Neural crest cell (in vitro differentiated cells): ENCODE data around the gene THEM4. TPM values are rescaled to one million over a fixed set of nuclear protein-coding genes. Genes with fewer than 3 reads are reported as not detected.

ENCODE experiments used
- DNase-seq: peaks from one replicate; pipeline ENCODE4 v3.0.0; 2021; ENCODE audit warnings: low read depth, mixed read lengths, low spot score
- H3K27ac Mint-ChIP-seq: one replicate; pipeline ENCODE4 v1.8.0; 2021; ENCODE audit warnings: mild to moderate bottlenecking, mixed read lengths; ENCODE audit not compliant: unreplicated experiment
- H3K27me3 Mint-ChIP-seq: 2 replicates; pipeline ENCODE4 v1.8.0; 2021; ENCODE audit warnings: low read depth, mild to moderate bottlenecking, mixed read lengths
- H3K36me3 Mint-ChIP-seq: 2 replicates; pipeline ENCODE4 v1.8.0; 2021; ENCODE audit warnings: low read depth, mild to moderate bottlenecking, mixed read lengths
- H3K4me1 Mint-ChIP-seq: 2 replicates; pipeline ENCODE4 v1.8.0; 2021; ENCODE audit warnings: mixed read lengths
- H3K4me3 Mint-ChIP-seq: one replicate; pipeline ENCODE4 v1.8.0; 2021; ENCODE audit warnings: mild to moderate bottlenecking, mixed read lengths
- H3K9me3 Mint-ChIP-seq: 2 replicates; pipeline ENCODE4 v1.8.0; 2021; ENCODE audit warnings: mixed read lengths
- total RNA-seq: library from RNA; stranded (reverse); gene quantifications from 2 replicates; pipeline ENCODE4 v1.2.1, GENCODE V29; 2021
- TF ChIP-seq, protein P1 (sequence below): fragments of 200-600 bp; sonication (generic); conservative IDR thresholded peaks from 2 replicates; pipeline ENCODE4 v1.5.0; 2021; ENCODE audit warnings: antibody characterized with exemption, mild to moderate bottlenecking

The THEM4 gene
- total RNA-seq, 1 donor from 2014 or later, result 21.6 TPM

DNA sequence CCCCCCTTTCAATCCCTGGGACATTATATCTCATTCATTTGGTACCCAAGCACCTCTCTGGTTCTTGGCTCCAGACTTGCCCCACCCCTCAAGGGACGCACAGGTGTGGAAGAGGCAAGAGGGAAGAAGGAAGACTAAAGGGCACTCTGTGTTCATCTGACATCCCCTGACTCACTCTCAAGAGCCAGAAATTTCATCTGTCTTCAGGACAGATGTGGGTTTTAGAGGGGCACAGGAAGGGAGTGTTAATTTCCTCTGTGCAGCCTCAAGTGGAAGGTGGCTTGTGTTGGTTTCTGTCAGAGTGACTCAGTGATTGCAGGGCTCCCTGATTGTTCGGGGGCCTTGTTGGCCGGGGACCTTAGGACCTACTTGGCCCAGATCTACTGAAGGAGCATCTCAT is 72.1 kb downstream of the THEM4 start:
- Mint-ChIP-seq H3K27ac (no peak overlapping the region), H3K4me3 (peak overlapping the region; percentile 87), H3K36me3 (no peaks in the 10 kb centered on the region), H3K27me3 (peaks cover 52% of the 10 kb centered on the region), H3K9me3 (no peaks in the 10 kb centered on the region), H3K4me1 (peaks cover 34% of the 10 kb centered on the region)
- TF ChIP-seq, protein P1, sequence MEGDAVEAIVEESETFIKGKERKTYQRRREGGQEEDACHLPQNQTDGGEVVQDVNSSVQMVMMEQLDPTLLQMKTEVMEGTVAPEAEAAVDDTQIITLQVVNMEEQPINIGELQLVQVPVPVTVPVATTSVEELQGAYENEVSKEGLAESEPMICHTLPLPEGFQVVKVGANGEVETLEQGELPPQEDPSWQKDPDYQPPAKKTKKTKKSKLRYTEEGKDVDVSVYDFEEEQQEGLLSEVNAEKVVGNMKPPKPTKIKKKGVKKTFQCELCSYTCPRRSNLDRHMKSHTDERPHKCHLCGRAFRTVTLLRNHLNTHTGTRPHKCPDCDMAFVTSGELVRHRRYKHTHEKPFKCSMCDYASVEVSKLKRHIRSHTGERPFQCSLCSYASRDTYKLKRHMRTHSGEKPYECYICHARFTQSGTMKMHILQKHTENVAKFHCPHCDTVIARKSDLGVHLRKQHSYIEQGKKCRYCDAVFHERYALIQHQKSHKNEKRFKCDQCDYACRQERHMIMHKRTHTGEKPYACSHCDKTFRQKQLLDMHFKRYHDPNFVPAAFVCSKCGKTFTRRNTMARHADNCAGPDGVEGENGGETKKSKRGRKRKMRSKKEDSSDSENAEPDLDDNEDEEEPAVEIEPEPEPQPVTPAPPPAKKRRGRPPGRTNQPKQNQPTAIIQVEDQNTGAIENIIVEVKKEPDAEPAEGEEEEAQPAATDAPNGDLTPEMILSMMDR, result no peak
- no peak for DNase-seq

DNA sequence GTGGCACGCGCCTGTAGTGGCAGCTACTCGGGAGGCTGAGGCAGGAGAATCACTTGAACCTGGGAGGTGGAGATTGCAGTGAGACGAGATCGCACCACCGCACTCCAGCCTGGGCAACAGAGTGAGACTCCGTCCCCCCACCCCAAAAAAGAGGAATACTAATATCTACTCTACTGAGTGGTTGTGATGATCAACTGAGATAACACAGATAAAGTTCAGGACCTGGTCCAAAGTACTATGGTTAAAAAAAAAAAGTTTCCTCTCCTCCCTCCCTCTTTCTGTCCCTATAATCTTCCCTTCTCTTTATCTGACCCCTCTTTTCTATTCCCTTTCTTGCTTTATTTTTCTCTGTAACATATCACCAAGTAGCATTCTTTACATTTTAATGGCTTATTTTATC is 73.7 kb downstream of the THEM4 start:
- Mint-ChIP-seq H3K9me3 (no peaks in the 10 kb centered on the region), H3K36me3 (no peaks in the 10 kb centered on the region), H3K27me3 (peaks cover 48% of the 10 kb centered on the region), H3K4me1 (peaks cover 20% of the 10 kb centered on the region), H3K27ac (no peak overlapping the region), H3K4me3 (no peak overlapping the region)
- TF ChIP-seq, protein P1, result no peak
- no peak for DNase-seq

DNA sequence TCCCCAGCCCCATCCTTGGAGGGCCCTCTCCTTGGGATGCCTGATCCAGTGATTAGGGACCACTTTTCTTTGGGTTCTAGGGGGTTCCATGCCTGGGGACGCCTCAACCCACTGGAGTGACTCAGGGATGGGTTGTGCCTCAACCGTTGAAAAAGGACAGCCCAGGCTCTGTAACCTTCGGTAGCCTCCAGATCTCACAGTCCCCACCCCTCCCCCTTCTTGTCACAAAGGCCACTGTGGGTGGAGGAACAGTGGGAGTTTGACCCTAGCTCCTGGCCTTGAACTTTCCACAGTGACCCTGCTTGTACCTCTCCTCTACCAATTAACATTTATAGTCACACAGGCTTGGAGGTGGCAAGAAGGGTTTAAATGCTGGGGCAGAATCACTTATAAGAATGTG is 75.1 kb downstream of the THEM4 start:
- Mint-ChIP-seq H3K9me3 (no peaks in the 10 kb centered on the region), H3K4me1 (peaks cover 22% of the 10 kb centered on the region), H3K4me3 (no peak overlapping the region), H3K36me3 (no peaks in the 10 kb centered on the region), H3K27me3 (peaks cover 35% of the 10 kb centered on the region), H3K27ac (no peak overlapping the region)
- TF ChIP-seq, protein P1, result no peak
- no peak for DNase-seq

DNA sequence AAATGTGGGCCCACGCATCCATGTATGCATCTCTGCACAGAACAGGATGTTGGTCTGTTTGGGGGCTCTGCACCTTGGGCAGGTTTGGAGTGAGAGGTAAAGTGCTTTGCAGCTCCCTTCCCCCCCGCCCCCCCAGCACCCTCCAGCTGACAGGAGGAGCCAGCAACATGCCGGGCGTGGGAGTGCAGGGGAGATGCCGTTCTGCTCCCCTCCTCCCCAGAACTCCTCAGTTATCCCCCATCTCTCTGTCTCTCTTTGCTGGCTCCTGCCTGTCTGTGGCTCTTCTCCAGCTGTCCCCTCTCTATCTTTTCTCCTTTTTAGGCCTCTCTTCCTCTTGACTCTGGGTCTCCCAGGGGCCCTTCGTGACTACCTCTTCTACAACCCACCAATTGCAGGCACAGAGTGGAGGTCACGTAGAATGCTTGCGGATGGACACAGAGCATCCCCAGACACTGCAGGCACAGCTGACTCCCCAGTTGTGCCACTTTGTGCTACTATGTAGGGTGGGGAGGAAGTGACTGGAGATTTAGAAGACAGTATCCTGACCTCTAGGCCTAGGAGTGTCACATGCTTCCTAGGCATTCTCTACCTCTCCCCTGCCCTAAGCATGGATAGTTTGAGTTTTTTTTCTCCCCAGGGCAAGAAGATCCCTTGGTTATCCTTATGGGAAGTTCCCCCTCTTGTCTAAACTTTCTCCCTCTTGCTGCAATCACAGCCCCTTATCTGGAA is 76.0 kb downstream of the THEM4 start:
- DNase-seq, result no peak
- TF ChIP-seq, protein P1, result no peak
- Mint-ChIP-seq H3K27me3 (peaks cover 32% of the 10 kb centered on the region), H3K36me3 (no peaks in the 10 kb centered on the region), H3K4me1 (peaks cover 31% of the 10 kb centered on the region), H3K9me3 (no peaks in the 10 kb centered on the region), H3K4me3 (no peak overlapping the region), H3K27ac (peak overlapping the region; percentile 40)

DNA sequence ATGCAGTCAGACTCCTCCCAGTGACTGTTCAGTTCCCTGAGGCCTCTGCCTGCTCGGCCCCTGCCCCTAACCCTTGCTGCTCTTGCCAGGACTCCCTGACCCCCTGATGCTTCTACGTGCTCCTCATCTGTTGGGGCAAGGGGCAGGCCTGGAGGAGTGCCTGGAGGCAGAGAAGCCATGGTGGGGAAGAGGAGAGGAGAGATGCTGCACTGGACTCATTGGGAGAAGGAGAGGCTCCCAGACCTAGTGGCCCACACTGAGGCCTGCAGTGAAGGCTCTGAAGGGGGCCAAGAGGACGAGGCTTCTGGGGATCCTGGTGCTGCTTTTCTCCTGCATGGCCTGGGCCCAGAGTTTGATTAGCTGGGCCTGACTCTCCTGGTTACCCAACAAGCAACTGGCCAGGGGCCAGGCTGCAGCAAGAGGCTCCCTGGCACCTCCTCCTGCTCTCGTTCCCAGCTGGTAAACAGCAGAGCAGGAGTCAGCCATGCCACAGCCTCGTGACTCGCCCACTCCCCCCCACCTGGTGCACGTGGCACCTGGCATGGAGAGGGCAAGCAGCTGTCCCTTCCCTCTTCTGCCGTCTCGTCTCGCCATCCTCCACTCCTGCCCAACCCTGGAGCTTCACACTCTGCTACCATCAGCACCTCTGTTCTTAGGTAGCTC is 76.9 kb downstream of the THEM4 start:
- H3K4me1 Mint-ChIP-seq, result peaks cover 37% of the 10 kb centered on the region
- TF ChIP-seq, protein P1, result no peak

More for the DNA sequence above, 76.9 kb downstream of the THEM4 start:
- Mint-ChIP-seq H3K36me3 (no peaks in the 10 kb centered on the region), H3K27ac (peak overlapping the region; percentile 75), H3K4me3 (no peak overlapping the region), H3K9me3 (no peaks in the 10 kb centered on the region), H3K27me3 (peaks cover 26% of the 10 kb centered on the region)
- no peak for DNase-seq
